ENCODE measurements around the gene LMF1.

DNA sequence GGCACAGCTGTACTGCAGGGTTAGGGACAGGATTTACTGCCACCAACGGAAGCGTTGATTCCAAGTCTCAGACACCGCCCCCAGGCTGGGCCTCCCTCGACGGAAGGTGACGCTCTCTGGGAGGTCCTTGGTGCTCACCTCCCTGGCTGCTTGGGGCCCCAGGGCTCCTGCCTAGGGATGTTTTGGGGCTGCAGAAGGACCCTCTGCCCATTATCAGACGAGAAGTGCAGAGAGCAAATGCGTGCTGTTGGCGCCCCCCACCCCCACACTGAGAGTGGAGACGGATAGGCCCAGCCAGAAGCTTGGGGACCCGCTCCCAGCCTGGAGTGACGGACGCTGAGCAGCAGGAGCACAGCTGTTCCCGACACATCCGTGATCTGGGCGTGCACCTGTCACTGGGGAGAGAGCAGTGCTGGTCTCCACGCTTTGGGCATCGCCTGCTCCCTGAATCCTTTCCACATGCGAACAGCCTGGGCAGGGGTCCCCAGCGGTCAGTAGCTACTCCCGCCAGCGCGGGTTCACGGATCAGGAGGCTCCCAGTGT is 5.7 kb upstream of the LMF1 start:
- TF ChIP-seq POLR2A (IDR thresholded peaks at IDR 0.05) = no peak
- TF ChIP-seq, protein P1, sequence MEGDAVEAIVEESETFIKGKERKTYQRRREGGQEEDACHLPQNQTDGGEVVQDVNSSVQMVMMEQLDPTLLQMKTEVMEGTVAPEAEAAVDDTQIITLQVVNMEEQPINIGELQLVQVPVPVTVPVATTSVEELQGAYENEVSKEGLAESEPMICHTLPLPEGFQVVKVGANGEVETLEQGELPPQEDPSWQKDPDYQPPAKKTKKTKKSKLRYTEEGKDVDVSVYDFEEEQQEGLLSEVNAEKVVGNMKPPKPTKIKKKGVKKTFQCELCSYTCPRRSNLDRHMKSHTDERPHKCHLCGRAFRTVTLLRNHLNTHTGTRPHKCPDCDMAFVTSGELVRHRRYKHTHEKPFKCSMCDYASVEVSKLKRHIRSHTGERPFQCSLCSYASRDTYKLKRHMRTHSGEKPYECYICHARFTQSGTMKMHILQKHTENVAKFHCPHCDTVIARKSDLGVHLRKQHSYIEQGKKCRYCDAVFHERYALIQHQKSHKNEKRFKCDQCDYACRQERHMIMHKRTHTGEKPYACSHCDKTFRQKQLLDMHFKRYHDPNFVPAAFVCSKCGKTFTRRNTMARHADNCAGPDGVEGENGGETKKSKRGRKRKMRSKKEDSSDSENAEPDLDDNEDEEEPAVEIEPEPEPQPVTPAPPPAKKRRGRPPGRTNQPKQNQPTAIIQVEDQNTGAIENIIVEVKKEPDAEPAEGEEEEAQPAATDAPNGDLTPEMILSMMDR (IDR thresholded peaks at IDR 0.05) = no peak
- no peak for TF ChIP-seq POLR2AphosphoS5 (IDR thresholded peaks at IDR 0.05)
